Keratinocyte (primary cell): Measurements from ENCODE around the gene RPUSD4. TPM values are rescaled to one million over a fixed set of nuclear protein-coding genes. Genes with fewer than 3 reads are reported as not detected.

ENCODE experiments used
- DNase-seq: peaks from one replicate; pipeline ENCODE4 v3.0.0-alpha.2; 2011; ENCODE audit warnings: low read depth, missing footprints, low spot score
- FAIRE-seq: peaks from 2 replicates; lab custom pipeline; 2011; peaks lifted over from hg19 to GRCh38; lab: Jason Lieb, UNC
- H2AFZ ChIP-seq: 2 replicates; pipeline ENCODE4 v1.6.0; 2012; ENCODE audit warnings: low read length, control low read depth, inconsistent platforms; ENCODE audit not compliant: control insufficient read depth
- H3K27ac ChIP-seq: 2 replicates; pipeline ENCODE4 v1.5.1; 2011; ENCODE audit warnings: low read length; ENCODE audit not compliant: control insufficient read depth, insufficient read depth
- H3K27me3 ChIP-seq: 3 replicates; pipeline ENCODE4 v1.6.0; 2011; ENCODE audit warnings: low read length; ENCODE audit not compliant: control insufficient read depth, insufficient read depth; ENCODE audit errors: extremely low read depth
- H3K36me3 ChIP-seq, 2 experiments: 2 replicates in 1 of 2; 3 replicates in 1 of 2; pipeline ENCODE4 v1.5.1; 2011; ENCODE audit warnings: low read length in 2 of 2, mild to moderate bottlenecking in 1 of 2; ENCODE audit not compliant: control insufficient read depth in 2 of 2, insufficient read depth in 2 of 2; ENCODE audit errors: extremely low read depth in 1 of 2
- H3K4me1 ChIP-seq: 3 replicates; pipeline ENCODE4 v1.5.1; 2011; ENCODE audit warnings: low read length; ENCODE audit not compliant: control insufficient read depth, insufficient read depth; ENCODE audit errors: extremely low read depth
- H3K4me2 ChIP-seq: 3 replicates; pipeline ENCODE4 v1.6.0; 2011; ENCODE audit warnings: low read depth, low read length; ENCODE audit not compliant: control insufficient read depth, insufficient read depth; ENCODE audit errors: extremely low read depth
- H3K4me3 ChIP-seq, 3 experiments: fragments of 200-600 bp in 1 of 3; sonication (generic) in 1 of 3; 2 replicates in 2 of 3; 3 replicates in 1 of 3; pipeline ENCODE4 v1.5.1; 2011 to 2016; ENCODE audit warnings: low read length in 3 of 3, mild to moderate bottlenecking in 3 of 3, control low read depth in 2 of 3, inconsistent platforms in 1 of 3, low read depth in 1 of 3, mixed read lengths in 1 of 3, mixed run types in 1 of 3, moderate library complexity in 1 of 3; ENCODE audit not compliant: control insufficient read depth in 2 of 3, insufficient read depth in 2 of 3; ENCODE audit errors: extremely low read depth in 1 of 3
- H3K79me2 ChIP-seq: 2 replicates; pipeline ENCODE4 v1.6.0; 2012; ENCODE audit warnings: low read length; ENCODE audit not compliant: control insufficient read depth, insufficient read depth
- H3K9ac ChIP-seq: 3 replicates; pipeline ENCODE4 v1.6.0; 2011; ENCODE audit warnings: low read length; ENCODE audit not compliant: control insufficient read depth, insufficient read depth; ENCODE audit errors: extremely low read depth
- H3K9me1 ChIP-seq: 3 replicates; pipeline ENCODE4 v1.6.0; 2011; ENCODE audit warnings: low read length; ENCODE audit not compliant: control insufficient read depth, insufficient read depth; ENCODE audit errors: extremely low read depth
- H3K9me3 ChIP-seq: 2 replicates; pipeline ENCODE4 v1.5.1; 2012; ENCODE audit warnings: low read depth, low read length; ENCODE audit not compliant: control insufficient read depth
- H4K20me1 ChIP-seq: 3 replicates; pipeline ENCODE4 v1.6.0; 2011; ENCODE audit warnings: low read length; ENCODE audit not compliant: control insufficient read depth, insufficient read depth; ENCODE audit errors: extremely low read depth
- EZH2 ChIP-seq: IDR thresholded peaks from one replicate; pipeline ENCODE4 v1.6.1; 2012; ENCODE audit warnings: inconsistent platforms, mild to moderate bottlenecking, low read length, moderate library complexity
- dilution Hi-C: fragments of 300-500 bp; cut with MboI; formaldehyde crosslinking; loops from one replicate; pipeline ENCODE4 v1.7.0; 2020; ENCODE audit warnings: low sequenced_read_pairs; ENCODE audit not compliant: extremely low pct_ligation_motif_present
- polyA minus RNA-seq, 3 experiments: library from RNA; depleted of rRNA, polyadenylated mRNA; stranded (reverse); fragments of >200 nt; gene quantifications; 1 replicate in 1 of 3; 2 replicates in 1 of 3; 3 replicates in 1 of 3; pipeline ENCODE4 v1.2.3, GENCODE V29; 2011
- polyA plus RNA-seq, 5 experiments: library from polyadenylated mRNA; depleted of rRNA in 3 of 5; stranded (reverse) in 3 of 5; stranded (forward) in 1 of 5; unstranded in 1 of 5; fragments of >200 nt; gene quantifications; 1 replicate in 1 of 5; 2 replicates in 3 of 5; 3 replicates in 1 of 5; pipeline versions ENCODE4 v1.2.1 to v1.2.3, GENCODE V29; 2011 to 2012; ENCODE audit warnings: missing spikeins in 2 of 5, low read depth in 1 of 5, low replicate concordance in 1 of 5
- TF ChIP-seq, protein P1 (sequence below), 3 experiments: IDR thresholded peaks in 1 of 3; conservative IDR thresholded peaks in 1 of 3; optimal IDR thresholded peaks in 1 of 3; 2 replicates in 2 of 3; 3 replicates in 1 of 3; pipeline versions ENCODE3 to v1.5.1; 2011; ENCODE audit warnings: low read length in 3 of 3, mild to moderate bottlenecking in 3 of 3, moderate library complexity in 2 of 3, control low read depth in 1 of 3, inconsistent platforms in 1 of 3; ENCODE audit not compliant: insufficient read depth in 2 of 3; ENCODE audit errors: extremely low read depth in 1 of 3

The RPUSD4 gene, protein sequence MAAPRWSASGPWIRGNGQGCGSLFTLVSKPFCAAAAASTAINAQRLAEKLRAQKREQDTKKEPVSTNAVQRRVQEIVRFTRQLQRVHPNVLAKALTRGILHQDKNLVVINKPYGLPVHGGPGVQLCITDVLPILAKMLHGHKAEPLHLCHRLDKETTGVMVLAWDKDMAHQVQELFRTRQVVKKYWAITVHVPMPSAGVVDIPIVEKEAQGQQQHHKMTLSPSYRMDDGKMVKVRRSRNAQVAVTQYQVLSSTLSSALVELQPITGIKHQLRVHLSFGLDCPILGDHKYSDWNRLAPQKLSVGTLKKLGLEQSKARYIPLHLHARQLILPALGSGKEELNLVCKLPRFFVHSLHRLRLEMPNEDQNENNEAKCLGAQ
- polyA plus RNA-seq (23.8 to 24.7 TPM (median 23.8 TPM) in 3 replicates), polyA minus RNA-seq (42.3 to 63.6 TPM (median 61.5 TPM) in 3 replicates)
- polyA plus RNA-seq (2011; ENCODE audit: low read depth), result 15.0 TPM
- polyA plus RNA-seq (2011; cell fraction: cytosol; rRNA removed), result 15.9 and 16.7 TPM in 2 replicates
- 38.8 and 40.7 TPM in 2 replicates for polyA plus RNA-seq (2011; cell fraction: nucleus; rRNA removed)
- 16.5 and 17.7 TPM in 2 replicates for polyA plus RNA-seq (2012; ENCODE audit: low replicate concordance)
- 15.2 TPM for polyA minus RNA-seq (2011; cell fraction: cytosol; rRNA and poly(A)+ RNA removed)
- 11.6 and 13.1 TPM in 2 replicates for polyA minus RNA-seq (2011; cell fraction: nucleus; rRNA and poly(A)+ RNA removed)

DNA sequence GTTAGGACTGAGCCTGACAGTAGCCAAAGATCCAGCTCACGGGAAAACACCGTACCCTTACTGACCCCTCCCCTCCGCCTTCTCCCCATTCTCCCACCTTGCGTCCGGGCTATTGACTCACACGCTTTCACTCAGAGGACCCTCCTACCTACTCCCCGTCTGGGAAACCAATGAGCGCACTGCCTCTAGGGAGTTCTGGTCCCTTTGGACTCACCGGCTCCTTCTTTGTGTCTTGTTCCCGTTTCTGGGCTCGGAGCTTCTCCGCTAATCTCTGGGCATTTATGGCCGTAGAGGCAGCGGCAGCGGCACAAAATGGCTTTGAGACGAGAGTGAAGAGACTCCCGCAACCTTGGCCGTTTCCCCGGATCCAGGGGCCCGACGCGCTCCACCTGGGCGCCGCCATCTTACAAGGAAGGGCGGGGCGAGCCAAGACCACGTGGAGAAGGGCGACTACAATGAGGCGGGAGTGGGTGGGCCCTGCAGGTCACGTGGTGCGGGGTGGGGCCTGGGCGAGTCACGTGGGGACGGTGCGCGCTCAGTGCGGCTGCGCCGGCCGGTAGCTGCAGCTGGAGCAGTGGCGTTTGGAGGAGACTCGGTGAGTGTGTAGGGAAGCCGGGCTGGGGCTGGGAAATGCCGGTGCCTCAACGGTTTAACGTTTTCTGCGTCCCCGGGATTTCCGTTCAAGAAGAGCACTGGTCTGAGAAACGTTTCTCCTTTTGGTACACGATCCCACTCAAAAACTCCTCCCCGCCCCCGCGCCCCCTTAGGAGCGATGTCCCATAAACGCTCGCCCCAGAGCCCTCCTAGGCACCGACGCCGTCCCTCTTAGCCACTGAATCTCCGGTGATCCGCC is at the start of gene RPUSD4, which contains the start of gene FAM118B:
Gene RPUSD4, minus strand, starts transcription at position 415 of the 853 bp plus-strand sequence. Its CDS starts 12 bp downstream, at position 403.
Gene FAM118B, plus strand, starts transcription at position 547 of the 853 bp plus-strand sequence. CDS start 23,220 bp downstream, outside the sequence.
- Histone ChIP-seq H3K4me3 (peak within 1 kb of the TSS; percentile 56 to 89 (median 78)), H3K9me3 (no peaks in the 10 kb centered on the region), H3K9me1 (peaks cover 2% of the 10 kb centered on the region), H3K79me2 (peaks cover 44% of the 10 kb centered on the region), H4K20me1 (no peaks in the 10 kb centered on the region), H3K27ac (peak within 1 kb of the TSS; percentile 75), H3K36me3 (peaks cover 6 to 8% of the 10 kb centered on the region in 2 experiments), H3K9ac (peak within 1 kb of the TSS; percentile 97), H3K4me1 (peaks cover 16% of the 10 kb centered on the region), H3K27me3 (no peaks in the 10 kb centered on the region), H2AFZ (peak within 1 kb of the TSS; percentile 83), H3K4me2 (peak within 1 kb of the TSS; percentile 100)
- dilution Hi-C loops, result loop anchor here (25.0 kb wide), 1 partner anchor 274 kb away; the partner anchor contains the start of gene VSIG10L2
- no peak for TF ChIP-seq EZH2
- TF ChIP-seq, protein P1, sequence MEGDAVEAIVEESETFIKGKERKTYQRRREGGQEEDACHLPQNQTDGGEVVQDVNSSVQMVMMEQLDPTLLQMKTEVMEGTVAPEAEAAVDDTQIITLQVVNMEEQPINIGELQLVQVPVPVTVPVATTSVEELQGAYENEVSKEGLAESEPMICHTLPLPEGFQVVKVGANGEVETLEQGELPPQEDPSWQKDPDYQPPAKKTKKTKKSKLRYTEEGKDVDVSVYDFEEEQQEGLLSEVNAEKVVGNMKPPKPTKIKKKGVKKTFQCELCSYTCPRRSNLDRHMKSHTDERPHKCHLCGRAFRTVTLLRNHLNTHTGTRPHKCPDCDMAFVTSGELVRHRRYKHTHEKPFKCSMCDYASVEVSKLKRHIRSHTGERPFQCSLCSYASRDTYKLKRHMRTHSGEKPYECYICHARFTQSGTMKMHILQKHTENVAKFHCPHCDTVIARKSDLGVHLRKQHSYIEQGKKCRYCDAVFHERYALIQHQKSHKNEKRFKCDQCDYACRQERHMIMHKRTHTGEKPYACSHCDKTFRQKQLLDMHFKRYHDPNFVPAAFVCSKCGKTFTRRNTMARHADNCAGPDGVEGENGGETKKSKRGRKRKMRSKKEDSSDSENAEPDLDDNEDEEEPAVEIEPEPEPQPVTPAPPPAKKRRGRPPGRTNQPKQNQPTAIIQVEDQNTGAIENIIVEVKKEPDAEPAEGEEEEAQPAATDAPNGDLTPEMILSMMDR (optimal IDR thresholded peaks at IDR 0.05 in 1 of 3, IDR thresholded peaks at IDR 0.05 in 1 of 3, conservative IDR thresholded peaks at IDR 0.05 in 1 of 3; ENCODE audit: extremely low read depth in 1 of 3, insufficient read depth in 2 of 3, low read length in 3 of 3), result no peak
- FAIRE-seq (peak; percentile 26), DNase-seq (peak; percentile 75)

DNA sequence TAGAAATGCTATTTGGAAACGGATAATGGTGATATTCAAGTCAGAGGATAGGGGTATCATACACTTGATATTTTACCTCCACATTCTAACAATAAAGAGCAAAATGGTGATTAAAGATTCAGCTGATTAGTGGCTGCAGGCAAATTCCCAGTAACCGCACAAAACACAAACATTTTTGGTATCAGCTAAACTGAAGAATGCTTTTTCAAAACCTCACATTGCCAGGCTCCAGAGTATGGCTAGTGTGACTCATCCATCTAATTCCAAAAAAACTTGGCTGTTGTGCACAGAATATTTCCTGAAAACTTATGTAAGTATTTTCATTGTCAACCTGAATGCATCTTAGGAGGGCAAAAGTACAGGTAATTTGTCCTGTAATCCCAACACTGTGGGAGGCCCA is 46.3 kb upstream of the RPUSD4 start:
- no peaks in the 10 kb centered on the region for H3K79me2 ChIP-seq
- no peaks in the 10 kb centered on the region for H3K27me3 ChIP-seq
- H3K9me3 ChIP-seq, result no peaks in the 10 kb centered on the region
- no peak overlapping the region for H3K4me3 ChIP-seq
- no peak overlapping the region for H3K9ac ChIP-seq
- FAIRE-seq, result no peak
- no peak for DNase-seq
- dilution Hi-C loops, result no loop called here
- peaks cover 5 to 11% of the 10 kb centered on the region in 2 experiments for H3K36me3 ChIP-seq
- H4K20me1 ChIP-seq, result no peaks in the 10 kb centered on the region
- no peaks in the 10 kb centered on the region for H3K4me1 ChIP-seq
- H3K9me1 ChIP-seq, result no peaks in the 10 kb centered on the region
- H3K4me2 ChIP-seq, result no peak overlapping the region
- no peak for TF ChIP-seq EZH2
- TF ChIP-seq, protein P1 (optimal IDR thresholded peaks at IDR 0.05 in 1 of 3, IDR thresholded peaks at IDR 0.05 in 1 of 3, conservative IDR thresholded peaks at IDR 0.05 in 1 of 3; ENCODE audit: extremely low read depth in 1 of 3, insufficient read depth in 2 of 3, low read length in 3 of 3), result no peak
- H3K27ac ChIP-seq, result no peak overlapping the region
- H2AFZ ChIP-seq, result no peak overlapping the region
